Measurements from ENCODE around the gene EIF3L.

EIF3L gene

GRCh38 chr22:37822079-37822833, 27.0 kb upstream of the EIF3L start:
- Histone ChIP-seq H3K4me3 (ENCODE audit: low read depth, low read length) (no peak overlapping the region), H3K9me3 (no peaks in the 10 kb centered on the region), H3K4me1 (no peaks in the 10 kb centered on the region), H3K36me3 (no peaks in the 10 kb centered on the region), H3K27me3 (no peaks in the 10 kb centered on the region)
- TF ChIP-seq, protein P1, sequence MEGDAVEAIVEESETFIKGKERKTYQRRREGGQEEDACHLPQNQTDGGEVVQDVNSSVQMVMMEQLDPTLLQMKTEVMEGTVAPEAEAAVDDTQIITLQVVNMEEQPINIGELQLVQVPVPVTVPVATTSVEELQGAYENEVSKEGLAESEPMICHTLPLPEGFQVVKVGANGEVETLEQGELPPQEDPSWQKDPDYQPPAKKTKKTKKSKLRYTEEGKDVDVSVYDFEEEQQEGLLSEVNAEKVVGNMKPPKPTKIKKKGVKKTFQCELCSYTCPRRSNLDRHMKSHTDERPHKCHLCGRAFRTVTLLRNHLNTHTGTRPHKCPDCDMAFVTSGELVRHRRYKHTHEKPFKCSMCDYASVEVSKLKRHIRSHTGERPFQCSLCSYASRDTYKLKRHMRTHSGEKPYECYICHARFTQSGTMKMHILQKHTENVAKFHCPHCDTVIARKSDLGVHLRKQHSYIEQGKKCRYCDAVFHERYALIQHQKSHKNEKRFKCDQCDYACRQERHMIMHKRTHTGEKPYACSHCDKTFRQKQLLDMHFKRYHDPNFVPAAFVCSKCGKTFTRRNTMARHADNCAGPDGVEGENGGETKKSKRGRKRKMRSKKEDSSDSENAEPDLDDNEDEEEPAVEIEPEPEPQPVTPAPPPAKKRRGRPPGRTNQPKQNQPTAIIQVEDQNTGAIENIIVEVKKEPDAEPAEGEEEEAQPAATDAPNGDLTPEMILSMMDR (IDR thresholded peaks at IDR 0.05; ENCODE audit: low read depth, low read length) = no peak
- DNase-seq = no peak

- TF ChIP-seq, protein P1 (IDR thresholded peaks at IDR 0.05; ENCODE audit: low read depth, low read length) = no peak
- no peaks in the 10 kb centered on the region for H3K36me3 ChIP-seq
- no peaks in the 10 kb centered on the region for H3K4me1 ChIP-seq
- no peaks in the 10 kb centered on the region for H3K9me3 ChIP-seq
- DNase-seq = no peak
- H3K4me3 ChIP-seq (ENCODE audit: low read depth, low read length) = no peak within 1 kb of the TSS
- H3K27me3 ChIP-seq = no peaks in the 10 kb centered on the region
Observed at GRCh38 chr22:37823134-37823985, 25.9 kb upstream of the EIF3L start, which contains the start of gene GALR3. Gene GALR3 (plus strand): TSS chr22:37823382. CDS start chr22:37823407, 25 bp downstream.

DNA sequence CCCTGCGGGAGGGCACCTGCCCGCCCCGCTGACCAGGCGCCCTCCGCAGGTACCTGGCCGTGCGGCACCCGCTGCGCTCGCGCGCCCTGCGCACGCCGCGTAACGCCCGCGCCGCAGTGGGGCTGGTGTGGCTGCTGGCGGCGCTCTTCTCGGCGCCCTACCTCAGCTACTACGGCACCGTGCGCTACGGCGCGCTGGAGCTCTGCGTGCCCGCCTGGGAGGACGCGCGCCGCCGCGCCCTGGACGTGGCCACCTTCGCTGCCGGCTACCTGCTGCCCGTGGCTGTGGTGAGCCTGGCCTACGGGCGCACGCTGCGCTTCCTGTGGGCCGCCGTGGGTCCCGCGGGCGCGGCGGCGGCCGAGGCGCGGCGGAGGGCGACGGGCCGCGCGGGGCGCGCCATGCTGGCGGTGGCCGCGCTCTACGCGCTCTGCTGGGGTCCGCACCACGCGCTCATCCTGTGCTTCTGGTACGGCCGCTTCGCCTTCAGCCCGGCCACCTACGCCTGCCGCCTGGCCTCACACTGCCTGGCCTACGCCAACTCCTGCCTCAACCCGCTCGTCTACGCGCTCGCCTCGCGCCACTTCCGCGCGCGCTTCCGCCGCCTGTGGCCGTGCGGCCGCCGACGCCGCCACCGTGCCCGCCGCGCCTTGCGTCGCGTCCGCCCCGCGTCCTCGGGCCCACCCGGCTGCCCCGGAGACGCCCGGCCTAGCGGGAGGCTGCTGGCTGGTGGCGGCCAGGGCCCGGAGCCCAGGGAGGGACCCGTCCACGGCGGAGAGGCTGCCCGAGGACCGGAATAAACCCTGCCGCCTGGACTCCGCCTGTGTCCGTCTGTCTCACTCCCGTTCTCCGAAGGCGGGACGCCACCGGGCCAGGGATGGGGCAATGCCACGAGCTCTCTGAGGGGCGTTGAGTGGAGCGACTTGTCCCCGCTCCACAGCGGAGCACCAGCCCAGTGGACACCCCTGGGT, 24.3 kb upstream of the EIF3L start:
- peaks cover 4% of the 10 kb centered on the region; the same call in 1 of the 2 replicates for H3K36me3 ChIP-seq
- no peak for DNase-seq
- H3K4me1 ChIP-seq = no peaks in the 10 kb centered on the region
- TF ChIP-seq, protein P1 (IDR thresholded peaks at IDR 0.05; ENCODE audit: low read depth, low read length) = no peak
- no peak overlapping the region for H3K4me3 ChIP-seq (ENCODE audit: low read depth, low read length)
- H3K9me3 ChIP-seq = no peaks in the 10 kb centered on the region
- H3K27me3 ChIP-seq = no peaks in the 10 kb centered on the region

GRCh38 chr22:37827056-37827455, 22.2 kb upstream of the EIF3L start:
- H3K4me3 ChIP-seq (ENCODE audit: low read depth, low read length) = no peak overlapping the region
- no peak for DNase-seq
- TF ChIP-seq, protein P1 (IDR thresholded peaks at IDR 0.05; ENCODE audit: low read depth, low read length) = no peak
- no peaks in the 10 kb centered on the region for H3K4me1 ChIP-seq
- peaks cover 16% of the 10 kb centered on the region for H3K36me3 ChIP-seq
- no peaks in the 10 kb centered on the region for H3K9me3 ChIP-seq
- no peaks in the 10 kb centered on the region for H3K27me3 ChIP-seq

DNA sequence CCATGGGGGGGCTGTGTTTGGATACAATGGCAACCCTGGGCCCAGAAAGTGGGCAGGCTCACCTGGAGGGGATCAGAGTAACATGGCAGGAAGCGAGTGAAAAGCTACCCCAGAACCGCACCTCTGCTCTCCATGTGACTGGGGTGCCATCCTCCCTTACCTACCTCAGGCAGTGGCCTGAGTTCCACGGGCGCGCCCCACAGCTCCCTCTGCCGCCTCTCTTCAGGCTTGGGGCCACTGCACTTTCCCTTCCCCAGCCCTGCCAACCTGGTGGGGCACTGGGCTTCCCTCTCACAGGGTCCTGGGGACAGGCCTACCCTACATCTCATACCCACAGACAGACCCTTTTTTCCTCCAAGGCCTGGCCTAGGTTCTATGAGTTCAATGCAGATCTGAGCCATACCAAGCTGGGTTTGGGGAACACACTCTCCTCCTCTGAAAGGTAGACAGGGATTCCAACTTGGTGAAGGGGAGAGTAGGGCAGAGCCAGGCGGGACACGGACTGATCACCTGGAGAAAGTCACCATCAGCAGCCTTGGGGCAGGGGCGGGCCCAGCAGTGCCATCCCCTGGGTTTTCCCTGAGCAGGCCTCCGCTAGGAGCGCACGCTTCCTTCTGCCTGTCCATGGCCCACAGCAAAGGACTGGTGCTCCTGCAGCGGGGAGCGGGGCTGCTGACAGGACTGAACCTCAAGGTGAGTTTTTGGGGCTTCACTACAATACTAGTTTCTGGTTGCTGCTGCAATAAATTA, 19.0 kb upstream of the EIF3L start:
- no peaks in the 10 kb centered on the region for H3K4me1 ChIP-seq
- TF ChIP-seq, protein P1 (IDR thresholded peaks at IDR 0.05; ENCODE audit: low read depth, low read length) = no peak
- H3K9me3 ChIP-seq = no peaks in the 10 kb centered on the region
- H3K4me3 ChIP-seq (ENCODE audit: low read depth, low read length) = no peak overlapping the region
- H3K36me3 ChIP-seq = peaks cover 44% of the 10 kb centered on the region
- no peak for DNase-seq
- H3K27me3 ChIP-seq = no peaks in the 10 kb centered on the region
